Measurements from ENCODE around the gene GRB7.

- no peak for TF ChIP-seq CTCF (IDR thresholded peaks at IDR 0.05)
- no peak for TF ChIP-seq EZH2 (IDR thresholded peaks at IDR 0.05; ENCODE audit: borderline replicate concordance, insufficient read depth, low read depth, low read length, poor library complexity, severe bottlenecking)
These were observed 35.5 kb downstream of the GRB7 start for GRCh38 chr17:39772987-39773934.

Measured in B cell (primary cell).